ENCODE data around the gene RGS7BP.

DNA sequence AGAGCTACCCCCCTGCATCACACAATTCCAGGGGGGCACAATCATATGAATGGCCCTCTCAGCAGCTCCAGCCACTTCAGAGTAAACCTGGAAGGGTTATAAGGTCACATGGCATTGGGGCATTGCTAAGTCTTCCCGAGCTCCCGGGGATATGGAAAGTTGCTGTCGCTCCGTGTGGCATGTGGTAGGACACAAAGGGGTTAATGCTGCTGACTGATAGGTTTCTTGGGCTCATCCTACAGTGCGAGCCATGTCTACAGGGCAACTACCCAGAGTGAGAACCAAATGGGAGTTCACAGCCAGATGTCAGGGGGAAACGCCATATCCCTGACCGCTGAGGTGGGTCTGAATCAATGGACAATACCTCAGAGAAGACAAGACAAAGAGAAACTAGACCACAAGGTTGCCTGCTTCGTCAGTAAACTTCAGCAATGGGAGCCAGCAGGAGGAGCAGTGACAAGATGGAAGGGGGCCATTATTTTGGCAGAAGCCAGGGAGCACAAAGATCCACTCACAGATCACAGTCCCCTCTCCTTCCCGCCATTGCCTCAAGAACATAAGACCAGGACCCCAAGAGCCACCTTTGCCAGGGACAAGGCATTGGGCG lies 132.1 kb downstream of the RGS7BP start:
- TF ChIP-seq, protein P1, sequence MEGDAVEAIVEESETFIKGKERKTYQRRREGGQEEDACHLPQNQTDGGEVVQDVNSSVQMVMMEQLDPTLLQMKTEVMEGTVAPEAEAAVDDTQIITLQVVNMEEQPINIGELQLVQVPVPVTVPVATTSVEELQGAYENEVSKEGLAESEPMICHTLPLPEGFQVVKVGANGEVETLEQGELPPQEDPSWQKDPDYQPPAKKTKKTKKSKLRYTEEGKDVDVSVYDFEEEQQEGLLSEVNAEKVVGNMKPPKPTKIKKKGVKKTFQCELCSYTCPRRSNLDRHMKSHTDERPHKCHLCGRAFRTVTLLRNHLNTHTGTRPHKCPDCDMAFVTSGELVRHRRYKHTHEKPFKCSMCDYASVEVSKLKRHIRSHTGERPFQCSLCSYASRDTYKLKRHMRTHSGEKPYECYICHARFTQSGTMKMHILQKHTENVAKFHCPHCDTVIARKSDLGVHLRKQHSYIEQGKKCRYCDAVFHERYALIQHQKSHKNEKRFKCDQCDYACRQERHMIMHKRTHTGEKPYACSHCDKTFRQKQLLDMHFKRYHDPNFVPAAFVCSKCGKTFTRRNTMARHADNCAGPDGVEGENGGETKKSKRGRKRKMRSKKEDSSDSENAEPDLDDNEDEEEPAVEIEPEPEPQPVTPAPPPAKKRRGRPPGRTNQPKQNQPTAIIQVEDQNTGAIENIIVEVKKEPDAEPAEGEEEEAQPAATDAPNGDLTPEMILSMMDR (IDR thresholded peaks at IDR 0.05) = no peak
- TF ChIP-seq POLR2AphosphoS5 (IDR thresholded peaks at IDR 0.05) = no peak
